Chondrocyte (in vitro differentiated cells): ENCODE results near the gene C19orf47. TPM values are rescaled to one million over a fixed set of nuclear protein-coding genes. Genes with fewer than 3 reads are reported as not detected.

Source experiments
- DNase-seq: peaks from one replicate; pipeline ENCODE4 v3.0.0; 2021; ENCODE audit warnings: mixed read lengths, low spot score
- H3K27ac Mint-ChIP-seq: one replicate; pipeline ENCODE4 v1.8.0; 2021; ENCODE audit warnings: mild to moderate bottlenecking, moderate library complexity, mixed read lengths; ENCODE audit not compliant: unreplicated experiment
- H3K27me3 Mint-ChIP-seq: 2 replicates; pipeline ENCODE4 v1.8.0; 2021; ENCODE audit warnings: low read depth, mixed read lengths
- H3K36me3 Mint-ChIP-seq: 2 replicates; pipeline ENCODE4 v1.8.0; 2021; ENCODE audit warnings: low read depth, mixed read lengths
- H3K4me1 Mint-ChIP-seq: 2 replicates; pipeline ENCODE4 v1.8.0; 2021; ENCODE audit warnings: low read depth, mild to moderate bottlenecking, mixed read lengths
- H3K4me3 Mint-ChIP-seq: one replicate; pipeline ENCODE4 v1.8.0; 2021; ENCODE audit warnings: mild to moderate bottlenecking, moderate library complexity, mixed read lengths; ENCODE audit not compliant: unreplicated experiment
- H3K9me3 Mint-ChIP-seq: 2 replicates; pipeline ENCODE4 v1.8.0; 2021; ENCODE audit warnings: low read depth, mixed read lengths
- total RNA-seq: library from RNA; stranded (reverse); gene quantifications from 3 replicates; pipeline ENCODE4 v1.2.1, GENCODE V29; 2021
- TF ChIP-seq, protein P1 (sequence below): fragments of 200-600 bp; sonication (generic); IDR thresholded peaks from 2 replicates; pipeline ENCODE4 v1.5.0; 2021; ENCODE audit warnings: antibody characterized with exemption, mild to moderate bottlenecking, moderate library complexity

The C19orf47 gene
- total RNA-seq, 1 donor from 2014 or later = 21.5 TPM

- Mint-ChIP-seq H3K27me3 (no peaks in the 10 kb centered on the region), H3K4me1 (no peaks in the 10 kb centered on the region), H3K36me3 (peaks cover 4% of the 10 kb centered on the region), H3K9me3 (no peaks in the 10 kb centered on the region), H3K27ac (no peak overlapping the region), H3K4me3 (no peak overlapping the region)
- DNase-seq = no peak
- TF ChIP-seq, protein P1, sequence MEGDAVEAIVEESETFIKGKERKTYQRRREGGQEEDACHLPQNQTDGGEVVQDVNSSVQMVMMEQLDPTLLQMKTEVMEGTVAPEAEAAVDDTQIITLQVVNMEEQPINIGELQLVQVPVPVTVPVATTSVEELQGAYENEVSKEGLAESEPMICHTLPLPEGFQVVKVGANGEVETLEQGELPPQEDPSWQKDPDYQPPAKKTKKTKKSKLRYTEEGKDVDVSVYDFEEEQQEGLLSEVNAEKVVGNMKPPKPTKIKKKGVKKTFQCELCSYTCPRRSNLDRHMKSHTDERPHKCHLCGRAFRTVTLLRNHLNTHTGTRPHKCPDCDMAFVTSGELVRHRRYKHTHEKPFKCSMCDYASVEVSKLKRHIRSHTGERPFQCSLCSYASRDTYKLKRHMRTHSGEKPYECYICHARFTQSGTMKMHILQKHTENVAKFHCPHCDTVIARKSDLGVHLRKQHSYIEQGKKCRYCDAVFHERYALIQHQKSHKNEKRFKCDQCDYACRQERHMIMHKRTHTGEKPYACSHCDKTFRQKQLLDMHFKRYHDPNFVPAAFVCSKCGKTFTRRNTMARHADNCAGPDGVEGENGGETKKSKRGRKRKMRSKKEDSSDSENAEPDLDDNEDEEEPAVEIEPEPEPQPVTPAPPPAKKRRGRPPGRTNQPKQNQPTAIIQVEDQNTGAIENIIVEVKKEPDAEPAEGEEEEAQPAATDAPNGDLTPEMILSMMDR = no peak
Measured at GRCh38 chr19:40393894-40394815, 46.0 kb upstream of the C19orf47 start.

DNA sequence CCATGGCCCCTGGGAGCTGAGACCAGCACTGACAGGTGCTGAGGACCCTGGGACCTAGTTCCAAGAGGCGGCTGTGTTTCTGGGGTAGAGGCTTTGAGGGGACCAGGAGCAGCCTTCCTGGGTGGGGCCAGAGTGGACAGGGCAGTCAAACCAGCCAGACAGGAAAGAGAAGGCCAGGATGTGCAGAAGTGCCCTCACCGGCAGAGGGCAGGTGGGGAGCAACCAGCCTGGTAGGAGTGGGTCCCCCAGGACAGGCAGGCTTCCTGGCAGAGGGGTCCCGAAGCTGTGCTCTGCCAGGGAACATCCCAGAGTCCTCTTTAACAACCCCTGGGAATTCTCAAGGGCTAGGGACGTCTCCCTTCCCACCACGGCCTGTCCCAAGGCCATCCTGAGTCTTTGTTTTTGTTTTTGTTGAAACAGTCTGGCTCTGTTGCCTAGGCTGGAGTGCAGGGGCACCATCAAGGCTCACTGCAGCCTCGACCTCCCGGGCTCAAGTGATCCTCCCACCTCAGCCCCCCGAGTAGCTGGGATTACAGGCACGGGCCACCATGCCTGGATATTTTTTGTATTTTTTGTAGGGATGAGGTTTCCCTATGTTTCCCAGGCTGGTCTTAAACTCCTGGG, 44.8 kb upstream of the C19orf47 start:
- Mint-ChIP-seq H3K4me1 (no peaks in the 10 kb centered on the region), H3K27me3 (no peaks in the 10 kb centered on the region), H3K36me3 (peaks cover 3% of the 10 kb centered on the region), H3K9me3 (no peaks in the 10 kb centered on the region), H3K27ac (no peak overlapping the region), H3K4me3 (no peak overlapping the region)
- DNase-seq = no peak
- TF ChIP-seq, protein P1 = peak; percentile 29

GRCh38 chr19:40392123-40392522, 43.9 kb upstream of the C19orf47 start:
- H3K27ac Mint-ChIP-seq = no peak overlapping the region
- TF ChIP-seq, protein P1 = no peak
- H3K4me1 Mint-ChIP-seq = no peaks in the 10 kb centered on the region
- no peaks in the 10 kb centered on the region for H3K27me3 Mint-ChIP-seq
- H3K36me3 Mint-ChIP-seq = no peaks in the 10 kb centered on the region
- DNase-seq = no peak
- no peaks in the 10 kb centered on the region for H3K9me3 Mint-ChIP-seq
- H3K4me3 Mint-ChIP-seq = no peak overlapping the region

- H3K27ac Mint-ChIP-seq = no peak within 1 kb of the TSS
Measured at GRCh38 chr19:40390084-40390742, 42.0 kb upstream of the C19orf47 start, which contains the start of gene HIPK4. HIPK4 (minus strand) TSS chr19:40390181; CDS start chr19:40389902, 279 bp downstream.

More at GRCh38 chr19:40390084-40390742, 42.0 kb upstream of the C19orf47 start, which contains the start of gene HIPK4:
- DNase-seq = no peak
- Mint-ChIP-seq H3K36me3 (no peaks in the 10 kb centered on the region), H3K9me3 (no peaks in the 10 kb centered on the region), H3K4me1 (no peaks in the 10 kb centered on the region), H3K4me3 (no peak within 1 kb of the TSS), H3K27me3 (no peaks in the 10 kb centered on the region)
- TF ChIP-seq, protein P1 = no peak
